IMR-90 (cell line): ENCODE measurements around the gene TECTA.

Source experiments
- BHLHE40 ChIP-seq: fragments of 150-350 bp; IDR thresholded peaks from 2 replicates; pipeline ENCODE4 v1.6.1; 2016; ENCODE audit warnings: mild to moderate bottlenecking, low read depth, low read length
- CEBPB ChIP-seq: IDR thresholded peaks from 2 replicates; pipeline ENCODE4 v1.6.1; 2012; ENCODE audit warnings: low read depth, low read length, improper control_type of control experiment
- MAZ ChIP-seq: IDR thresholded peaks from 2 replicates; pipeline ENCODE4 v1.6.1; 2012; ENCODE audit warnings: low read depth, mild to moderate bottlenecking, low read length, improper control_type of control experiment, moderate library complexity, borderline replicate concordance
- POLR2A ChIP-seq: IDR thresholded peaks from 2 replicates; pipeline ENCODE4 v1.6.1; 2012; ENCODE audit warnings: mild to moderate bottlenecking, low read depth, low read length
- RAD21 ChIP-seq: IDR thresholded peaks from 2 replicates; pipeline ENCODE4 v1.6.1; 2012; ENCODE audit warnings: low read length, improper control_type of control experiment
- RCOR1 ChIP-seq: IDR thresholded peaks from 2 replicates; pipeline ENCODE4 v1.6.1; 2012; ENCODE audit warnings: mild to moderate bottlenecking, low read length, improper control_type of control experiment; ENCODE audit not compliant: insufficient replicate concordance
- TF ChIP-seq, protein P1 (sequence below): conservative IDR thresholded peaks from 2 replicates; pipeline ENCODE4 v1.5.1; 2012; ENCODE audit warnings: mild to moderate bottlenecking, low read depth, low read length, improper control_type of control experiment
- TF ChIP-seq, protein P2 (sequence below): fragments of 150-350 bp; IDR thresholded peaks from 2 replicates; pipeline ENCODE4 v1.6.1; 2016; ENCODE audit warnings: low read depth, mild to moderate bottlenecking, low read length, moderate library complexity, borderline replicate concordance
- TF ChIP-seq, protein P3 (sequence below): fragments of 150-350 bp; IDR thresholded peaks from 2 replicates; pipeline ENCODE4 v1.6.1; 2017; ENCODE audit warnings: mild to moderate bottlenecking, antibody characterized with exemption, low read length, low read depth

DNA sequence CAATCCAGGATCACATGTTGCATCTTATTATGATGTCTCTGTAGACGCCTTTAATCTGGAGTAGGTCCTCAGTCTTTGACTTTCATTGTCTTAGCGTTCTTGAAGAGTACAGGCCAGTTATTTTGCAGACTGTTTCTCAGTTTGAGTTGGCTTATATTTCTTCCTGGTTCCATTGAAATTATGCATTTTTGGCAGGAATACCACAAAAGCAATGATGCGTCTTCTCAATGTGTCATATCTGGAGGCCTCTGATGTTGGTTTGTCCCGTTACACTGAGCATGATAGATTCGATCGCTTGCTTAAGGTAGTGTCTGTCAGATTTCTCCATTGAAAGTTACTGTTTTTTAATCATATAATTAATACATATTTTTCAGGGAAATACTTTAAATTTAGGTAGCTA is 30.6 kb downstream of the TECTA start:
- TF ChIP-seq, protein P1, sequence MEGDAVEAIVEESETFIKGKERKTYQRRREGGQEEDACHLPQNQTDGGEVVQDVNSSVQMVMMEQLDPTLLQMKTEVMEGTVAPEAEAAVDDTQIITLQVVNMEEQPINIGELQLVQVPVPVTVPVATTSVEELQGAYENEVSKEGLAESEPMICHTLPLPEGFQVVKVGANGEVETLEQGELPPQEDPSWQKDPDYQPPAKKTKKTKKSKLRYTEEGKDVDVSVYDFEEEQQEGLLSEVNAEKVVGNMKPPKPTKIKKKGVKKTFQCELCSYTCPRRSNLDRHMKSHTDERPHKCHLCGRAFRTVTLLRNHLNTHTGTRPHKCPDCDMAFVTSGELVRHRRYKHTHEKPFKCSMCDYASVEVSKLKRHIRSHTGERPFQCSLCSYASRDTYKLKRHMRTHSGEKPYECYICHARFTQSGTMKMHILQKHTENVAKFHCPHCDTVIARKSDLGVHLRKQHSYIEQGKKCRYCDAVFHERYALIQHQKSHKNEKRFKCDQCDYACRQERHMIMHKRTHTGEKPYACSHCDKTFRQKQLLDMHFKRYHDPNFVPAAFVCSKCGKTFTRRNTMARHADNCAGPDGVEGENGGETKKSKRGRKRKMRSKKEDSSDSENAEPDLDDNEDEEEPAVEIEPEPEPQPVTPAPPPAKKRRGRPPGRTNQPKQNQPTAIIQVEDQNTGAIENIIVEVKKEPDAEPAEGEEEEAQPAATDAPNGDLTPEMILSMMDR: no peak
- TF ChIP-seq POLR2A: no peak
- TF ChIP-seq, protein P2, sequence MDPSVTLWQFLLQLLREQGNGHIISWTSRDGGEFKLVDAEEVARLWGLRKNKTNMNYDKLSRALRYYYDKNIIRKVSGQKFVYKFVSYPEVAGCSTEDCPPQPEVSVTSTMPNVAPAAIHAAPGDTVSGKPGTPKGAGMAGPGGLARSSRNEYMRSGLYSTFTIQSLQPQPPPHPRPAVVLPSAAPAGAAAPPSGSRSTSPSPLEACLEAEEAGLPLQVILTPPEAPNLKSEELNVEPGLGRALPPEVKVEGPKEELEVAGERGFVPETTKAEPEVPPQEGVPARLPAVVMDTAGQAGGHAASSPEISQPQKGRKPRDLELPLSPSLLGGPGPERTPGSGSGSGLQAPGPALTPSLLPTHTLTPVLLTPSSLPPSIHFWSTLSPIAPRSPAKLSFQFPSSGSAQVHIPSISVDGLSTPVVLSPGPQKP: no peak
- TF ChIP-seq RAD21: no peak
- TF ChIP-seq, protein P3, sequence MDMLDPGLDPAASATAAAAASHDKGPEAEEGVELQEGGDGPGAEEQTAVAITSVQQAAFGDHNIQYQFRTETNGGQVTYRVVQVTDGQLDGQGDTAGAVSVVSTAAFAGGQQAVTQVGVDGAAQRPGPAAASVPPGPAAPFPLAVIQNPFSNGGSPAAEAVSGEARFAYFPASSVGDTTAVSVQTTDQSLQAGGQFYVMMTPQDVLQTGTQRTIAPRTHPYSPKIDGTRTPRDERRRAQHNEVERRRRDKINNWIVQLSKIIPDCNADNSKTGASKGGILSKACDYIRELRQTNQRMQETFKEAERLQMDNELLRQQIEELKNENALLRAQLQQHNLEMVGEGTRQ: no peak
- no peak for TF ChIP-seq CEBPB
- no peak for TF ChIP-seq MAZ
- TF ChIP-seq RCOR1: no peak
- TF ChIP-seq BHLHE40: no peak
